DMS114 treated with DMSO at 0.1 percent for 48 hours (cell line): ENCODE data around the gene CDH3.

Source experiments
- DNase-seq: peaks from one replicate; lab custom pipeline; 2025; ENCODE audit not compliant: unreplicated experiment; lab: John Stamatoyannopoulos, UW

Gene CDH3

DNA sequence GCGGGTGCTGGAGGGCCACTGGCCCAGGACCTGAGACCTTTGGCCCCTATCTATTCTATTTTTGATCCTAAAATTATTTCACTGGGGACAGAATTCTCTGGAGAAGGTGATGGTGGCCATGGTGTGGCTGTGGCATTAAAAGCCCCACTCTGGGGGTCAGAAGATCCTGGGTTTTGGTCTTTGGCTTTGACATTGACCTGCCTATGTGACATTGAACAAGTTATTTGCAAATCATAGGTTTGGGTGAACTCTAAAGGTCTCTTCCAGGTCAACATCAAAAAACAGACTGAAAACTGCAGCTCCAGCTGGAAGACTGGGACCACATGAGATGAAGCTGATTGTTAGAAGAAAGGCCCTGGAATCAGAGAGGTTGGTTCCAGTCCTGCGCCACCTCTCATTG is 89.7 kb downstream of the CDH3 start:
- DNase-seq, result no peak

- no peak for DNase-seq
Observed at GRCh38 chr16:68736561-68736960, 91.5 kb downstream of the CDH3 start.

DNA sequence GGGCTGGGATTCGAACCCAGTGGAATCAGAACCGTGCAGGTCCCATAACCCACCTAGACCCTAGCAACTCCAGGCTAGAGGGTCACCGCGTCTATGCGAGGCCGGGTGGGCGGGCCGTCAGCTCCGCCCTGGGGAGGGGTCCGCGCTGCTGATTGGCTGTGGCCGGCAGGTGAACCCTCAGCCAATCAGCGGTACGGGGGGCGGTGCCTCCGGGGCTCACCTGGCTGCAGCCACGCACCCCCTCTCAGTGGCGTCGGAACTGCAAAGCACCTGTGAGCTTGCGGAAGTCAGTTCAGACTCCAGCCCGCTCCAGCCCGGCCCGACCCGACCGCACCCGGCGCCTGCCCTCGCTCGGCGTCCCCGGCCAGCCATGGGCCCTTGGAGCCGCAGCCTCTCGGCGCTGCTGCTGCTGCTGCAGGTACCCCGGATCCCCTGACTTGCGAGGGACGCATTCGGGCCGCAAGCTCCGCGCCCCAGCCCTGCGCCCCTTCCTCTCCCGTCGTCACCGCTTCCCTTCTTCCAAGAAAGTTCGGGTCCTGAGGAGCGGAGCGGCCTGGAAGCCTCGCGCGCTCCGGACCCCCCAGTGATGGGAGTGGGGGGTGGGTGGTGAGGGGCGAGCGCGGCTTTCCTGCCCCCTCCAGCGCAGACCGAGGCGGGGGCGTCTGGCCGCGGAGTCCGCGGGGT is 92.1 kb downstream of the CDH3 start, which contains the start of gene CDH1:
Gene CDH1 (plus strand): TSS at position 247 of the 684 bp plus-strand sequence. CDS start 124 bp downstream, at position 371.
- DNase-seq, result no peak

- no peak for DNase-seq
Observed at GRCh38 chr16:68737730-68738629, 92.9 kb downstream of the CDH3 start.

DNA sequence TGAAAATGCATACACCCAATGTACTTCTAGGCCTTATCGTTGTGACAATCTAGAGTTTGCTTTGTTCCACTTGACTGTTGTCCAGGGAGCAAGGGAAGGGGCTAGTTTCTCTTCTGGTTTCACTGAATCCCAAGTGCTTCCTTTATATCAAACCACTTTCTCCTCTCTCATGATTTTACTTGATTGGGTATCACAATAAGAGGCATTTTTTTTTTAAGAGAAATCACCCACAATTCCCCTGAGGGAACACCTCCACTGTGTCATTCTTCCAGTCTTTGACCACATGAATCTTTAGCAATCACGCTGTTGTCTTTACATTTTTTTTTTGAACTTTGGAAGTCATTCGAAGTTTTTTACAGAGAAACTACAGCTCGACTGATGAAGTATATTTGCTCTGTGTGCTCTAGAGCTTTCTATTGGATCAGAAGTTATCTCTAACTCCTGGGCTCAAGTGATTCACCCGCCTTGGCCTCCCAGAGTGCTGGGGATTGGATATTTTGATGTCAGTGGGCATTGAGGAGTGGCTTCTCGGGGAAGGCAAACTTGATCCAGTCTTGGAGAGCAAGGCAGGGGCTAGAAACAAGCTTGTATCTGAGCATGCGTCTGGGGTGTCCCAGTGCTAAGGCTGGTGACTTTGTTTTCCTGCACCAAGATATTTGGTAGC is 95.0 kb downstream of the CDH3 start:
- no peak for DNase-seq

DNA sequence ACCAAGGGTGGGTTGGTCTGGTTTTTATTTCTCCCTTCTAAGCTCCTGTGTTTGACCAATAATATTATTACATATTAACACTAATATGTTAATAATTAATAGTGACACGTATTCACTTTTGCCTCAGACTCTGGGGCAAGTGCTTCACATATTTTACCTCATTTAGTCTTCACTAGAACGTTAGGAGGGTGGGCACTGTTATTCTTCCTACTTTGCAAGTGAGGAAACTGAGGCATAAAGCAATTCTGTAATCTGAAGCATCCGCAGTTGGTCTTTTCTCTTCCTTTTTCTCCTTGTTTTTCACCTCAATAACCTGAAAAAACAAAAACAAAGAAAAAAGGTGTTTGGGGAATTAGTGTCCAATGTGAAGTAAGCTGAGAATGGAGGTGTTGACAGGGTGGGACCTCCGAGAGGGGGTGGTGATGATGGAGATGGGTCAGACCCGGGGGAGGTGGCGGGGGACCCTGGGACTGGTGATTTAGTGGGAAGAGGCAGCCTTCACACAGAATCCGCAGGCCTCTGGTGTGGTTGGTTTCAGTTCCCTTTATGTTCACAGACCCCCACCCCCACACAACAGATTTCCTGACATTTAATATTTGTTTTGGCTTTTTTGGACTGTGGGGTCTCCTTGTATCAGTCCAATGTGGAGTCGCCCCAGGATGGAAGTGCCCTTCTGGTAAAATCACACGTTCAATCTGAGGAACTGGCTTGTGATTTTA is 95.7 kb downstream of the CDH3 start:
- DNase-seq, result no peak

GRCh38 chr16:68743664-68744063 is 98.6 kb downstream of the CDH3 start:
- DNase-seq, result no peak

- no peak for DNase-seq
Observed at GRCh38 chr16:68744744-68745280, 99.7 kb downstream of the CDH3 start.

- DNase-seq, result no peak
Observed at GRCh38 chr16:68746951-68747350, 101.8 kb downstream of the CDH3 start.

DNA sequence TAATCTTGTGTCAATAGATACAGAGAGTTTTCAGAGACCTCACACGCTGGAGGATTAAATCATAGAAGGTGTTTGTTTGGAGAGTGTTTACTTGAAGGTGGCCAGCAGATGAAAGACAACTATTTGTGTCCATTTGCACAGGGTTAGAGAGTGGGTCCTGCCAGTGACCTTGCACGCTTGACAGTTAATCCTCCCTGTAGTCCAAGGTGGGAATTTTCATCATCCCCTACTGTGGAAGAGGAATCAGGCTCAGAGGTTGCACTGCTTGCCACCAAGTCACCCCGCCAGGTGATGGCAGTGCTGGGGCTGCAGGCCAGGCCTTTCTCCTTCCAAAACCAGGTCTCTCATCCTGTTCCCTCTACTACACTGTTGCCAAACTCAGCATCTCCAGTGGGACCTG is 104.3 kb downstream of the CDH3 start:
- no peak for DNase-seq
